Psoas muscle (tissue), 8 donors: ENCODE data around the gene RBP3. TPM values are rescaled to one million over a fixed set of nuclear protein-coding genes. Genes with fewer than 3 reads are reported as not detected.

ENCODE experiments used
- ATAC-seq, 4 donors: fragments of 200-7000 bp; cut with Tn5 transposase; one replicate each; pipeline ENCODE4 v1.9.1; 2020; ENCODE audit warnings: moderate library complexity in 3 of 4, mild to moderate bottlenecking in 2 of 4
- DNase-seq, 2 donors: peaks; one replicate each; pipeline ENCODE4 v3.0.0-alpha.2; 2020
- H3K27ac ChIP-seq: fragments of 200-600 bp; one replicate; pipeline ENCODE4 v1.8.0; 2022
- H3K27me3 ChIP-seq, 3 donors: fragments of 200-600 bp in 1 of 3; one replicate each; pipeline versions ENCODE4 v1.6.1 to v1.8.0; 2013 to 2022; ENCODE audit warnings: low read length in 2 of 3, mild to moderate bottlenecking in 2 of 3, moderate library complexity in 1 of 3; ENCODE audit not compliant: insufficient read depth in 3 of 3
- H3K36me3 ChIP-seq, 2 donors: fragments of 200-600 bp in 1 of 2; one replicate each; pipeline versions ENCODE4 v1.6.1 to v1.8.0; 2013 to 2022; ENCODE audit warnings: low read depth in 1 of 2, mild to moderate bottlenecking in 1 of 2, moderate library complexity in 1 of 2; ENCODE audit not compliant: insufficient read depth in 1 of 2
- H3K4me1 ChIP-seq: fragments of 200-600 bp; one replicate; pipeline ENCODE4 v1.8.0; 2022
- H3K4me3 ChIP-seq: fragments of 200-600 bp; one replicate; pipeline ENCODE4 v1.8.0; 2022; ENCODE audit warnings: mild to moderate bottlenecking
- H3K9me3 ChIP-seq: fragments of 200-600 bp; one replicate; pipeline ENCODE4 v1.8.0; 2022
- WGBS, 3 donors: extraction: QIAGEN DNeasy Blood & Tissue Kit; methylation state at CpG; one replicate each; pipeline versions ENCODE4 v1.1.6 to v1.1.7; 2013; 5-methylcytosine and 5-hydroxymethylcytosine counted together
- intact Hi-C, 2 donors: fragments of 100-400 bp; cut with DNase I; formaldehyde crosslinking; loops; one replicate each; pipeline versions ENCODE4 v1.11.0 to v1.14.2; 2022
- polyA plus RNA-seq, 3 donors: library from polyadenylated mRNA; stranded (reverse); fragments of 200-250 nt; gene quantifications; one replicate each; pipeline ENCODE4 v1.2.3, GENCODE V29; 2013
- total RNA-seq, 4 donors: library from RNA; stranded (reverse); fragmentation: NEBNext Ultra II Directional in 2 of 4; extraction: Animal tissue kit (Norgen Biotek cat#: 25700) in 2 of 4; gene quantifications; one replicate each; pipeline versions ENCODE4 v1.2.1 to v1.2.4, GENCODE V29; 2021 to 2023
- TF ChIP-seq, protein P1 (sequence below): fragments of 200-600 bp; IDR thresholded peaks from one replicate; pipeline ENCODE4 v1.8.0; 2022; ENCODE audit warnings: antibody characterized with exemption
- donor health status: healthy with polysubstance abuse.
- donor health status: DM: no; HTN: no; CAD: no; lungs with moderate emphysema.
- donor health status: Bipolar disorder and iron deficiency.
- donor health status: healthy.
- donor health status: DM: yes; HTN: yes; CAD: no.
- donor health status: DM: no; HTN: no; CAD: no.
- donor health status: DM: no; HTN: no; CAD: no.
- donor health status: DM: yes; HTN: yes; CAD: no.

The RBP3 gene
- total and polyA plus RNA-seq, 7 donors: not detected

DNA sequence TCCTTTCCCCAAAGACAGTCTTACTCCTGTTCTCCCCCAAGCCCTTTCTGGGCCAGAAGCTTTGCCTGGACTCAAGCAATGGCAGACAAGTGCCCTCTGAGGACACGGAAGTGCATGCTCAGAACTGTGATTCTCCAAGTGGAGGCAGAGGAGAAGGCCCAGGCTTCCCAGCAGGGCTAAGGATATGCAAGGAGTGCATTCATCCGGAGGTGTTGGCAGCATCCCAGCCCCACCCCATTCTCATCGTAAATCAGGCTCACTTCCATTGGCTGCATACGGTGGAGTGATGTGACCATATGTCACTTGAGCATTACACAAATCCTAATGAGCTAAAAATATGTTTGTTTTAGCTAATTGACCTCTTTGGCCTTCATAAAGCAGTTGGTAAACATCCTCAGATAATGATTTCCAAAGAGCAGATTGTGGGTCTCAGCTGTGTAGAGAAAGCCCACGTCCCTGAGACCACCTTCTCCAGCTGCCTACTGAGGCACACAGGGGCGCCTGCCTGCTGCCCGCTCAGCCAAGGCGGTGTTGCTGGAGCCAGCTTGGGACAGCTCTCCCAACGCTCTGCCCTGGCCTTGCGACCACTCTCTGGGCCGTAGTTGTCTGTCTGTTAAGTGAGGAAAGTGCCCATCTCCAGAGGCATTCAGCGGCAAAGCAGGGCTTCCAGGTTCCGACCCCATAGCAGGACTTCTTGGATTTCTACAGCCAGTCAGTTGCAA is 1.4 kb upstream of the RBP3 start:
- H3K9me3 ChIP-seq: no peaks in the 10 kb centered on the region
- TF ChIP-seq, protein P1, sequence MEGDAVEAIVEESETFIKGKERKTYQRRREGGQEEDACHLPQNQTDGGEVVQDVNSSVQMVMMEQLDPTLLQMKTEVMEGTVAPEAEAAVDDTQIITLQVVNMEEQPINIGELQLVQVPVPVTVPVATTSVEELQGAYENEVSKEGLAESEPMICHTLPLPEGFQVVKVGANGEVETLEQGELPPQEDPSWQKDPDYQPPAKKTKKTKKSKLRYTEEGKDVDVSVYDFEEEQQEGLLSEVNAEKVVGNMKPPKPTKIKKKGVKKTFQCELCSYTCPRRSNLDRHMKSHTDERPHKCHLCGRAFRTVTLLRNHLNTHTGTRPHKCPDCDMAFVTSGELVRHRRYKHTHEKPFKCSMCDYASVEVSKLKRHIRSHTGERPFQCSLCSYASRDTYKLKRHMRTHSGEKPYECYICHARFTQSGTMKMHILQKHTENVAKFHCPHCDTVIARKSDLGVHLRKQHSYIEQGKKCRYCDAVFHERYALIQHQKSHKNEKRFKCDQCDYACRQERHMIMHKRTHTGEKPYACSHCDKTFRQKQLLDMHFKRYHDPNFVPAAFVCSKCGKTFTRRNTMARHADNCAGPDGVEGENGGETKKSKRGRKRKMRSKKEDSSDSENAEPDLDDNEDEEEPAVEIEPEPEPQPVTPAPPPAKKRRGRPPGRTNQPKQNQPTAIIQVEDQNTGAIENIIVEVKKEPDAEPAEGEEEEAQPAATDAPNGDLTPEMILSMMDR: no peak
- no peaks in the 10 kb centered on the region for H3K4me1 ChIP-seq
- H3K27me3 ChIP-seq: no peaks in the 10 kb centered on the region
- no peak overlapping the region for H3K27ac ChIP-seq
- H3K36me3 ChIP-seq: no peaks in the 10 kb centered on the region
- ATAC-seq (no peak), DNase-seq (peak in 1 of 2 donors; percentile 19)
- H3K4me3 ChIP-seq: no peak overlapping the region
- intact Hi-C loops: no loop called here
- WGBS, 3 donors: 70 to 74% (median 72%) methylated on average over 13 of the region's 13 CpGs

DNA sequence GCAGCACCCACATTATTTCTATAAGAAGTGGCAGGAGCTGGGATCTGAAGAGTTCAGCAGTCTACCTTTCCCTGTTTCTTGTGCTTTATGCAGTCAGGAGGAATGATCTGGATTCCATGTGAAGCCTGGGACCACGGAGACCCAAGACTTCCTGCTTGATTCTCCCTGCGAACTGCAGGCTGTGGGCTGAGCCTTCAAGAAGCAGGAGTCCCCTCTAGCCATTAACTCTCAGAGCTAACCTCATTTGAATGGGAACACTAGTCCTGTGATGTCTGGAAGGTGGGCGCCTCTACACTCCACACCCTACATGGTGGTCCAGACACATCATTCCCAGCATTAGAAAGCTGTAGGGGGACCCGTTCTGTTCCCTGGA is 874 bp upstream of the RBP3 start:
- DNase-seq (peak in 1 of 2 donors; percentile 15), ATAC-seq (no peak)
- intact Hi-C loops: no loop called here
- H3K4me1 ChIP-seq: no peaks in the 10 kb centered on the region
- TF ChIP-seq, protein P1: no peak
- no peak overlapping the region for H3K4me3 ChIP-seq
- no peaks in the 10 kb centered on the region for H3K36me3 ChIP-seq
- H3K27me3 ChIP-seq: no peaks in the 10 kb centered on the region
- no peak overlapping the region for H3K27ac ChIP-seq
- 73 to 80% (median 76%) methylated on average over 4 of the region's 4 CpGs for WGBS, 3 donors
- H3K9me3 ChIP-seq: no peaks in the 10 kb centered on the region

DNA sequence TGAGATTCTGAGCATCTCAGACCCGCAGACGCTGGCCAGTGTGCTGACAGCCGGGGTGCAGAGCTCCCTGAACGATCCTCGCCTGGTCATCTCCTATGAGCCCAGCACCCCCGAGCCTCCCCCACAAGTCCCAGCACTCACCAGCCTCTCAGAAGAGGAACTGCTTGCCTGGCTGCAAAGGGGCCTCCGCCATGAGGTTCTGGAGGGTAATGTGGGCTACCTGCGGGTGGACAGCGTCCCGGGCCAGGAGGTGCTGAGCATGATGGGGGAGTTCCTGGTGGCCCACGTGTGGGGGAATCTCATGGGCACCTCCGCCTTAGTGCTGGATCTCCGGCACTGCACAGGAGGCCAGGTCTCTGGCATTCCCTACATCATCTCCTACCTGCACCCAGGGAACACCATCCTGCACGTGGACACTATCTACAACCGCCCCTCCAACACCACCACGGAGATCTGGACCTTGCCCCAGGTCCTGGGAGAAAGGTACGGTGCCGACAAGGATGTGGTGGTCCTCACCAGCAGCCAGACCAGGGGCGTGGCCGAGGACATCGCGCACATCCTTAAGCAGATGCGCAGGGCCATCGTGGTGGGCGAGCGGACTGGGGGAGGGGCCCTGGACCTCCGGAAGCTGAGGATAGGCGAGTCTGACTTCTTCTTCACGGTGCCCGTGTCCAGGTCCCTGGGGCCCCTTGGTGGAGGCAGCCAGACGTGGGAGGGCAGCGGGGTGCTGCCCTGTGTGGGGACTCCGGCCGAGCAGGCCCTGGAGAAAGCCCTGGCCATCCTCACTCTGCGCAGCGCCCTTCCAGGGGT is 703 bp downstream of the RBP3 start:
- H3K4me1 ChIP-seq: no peaks in the 10 kb centered on the region
- H3K27me3 ChIP-seq: no peaks in the 10 kb centered on the region
- DNase-seq (peak in 1 of 2 donors; percentile 39), ATAC-seq (no peak)
- no peaks in the 10 kb centered on the region for H3K9me3 ChIP-seq
- no peak overlapping the region for H3K4me3 ChIP-seq
- TF ChIP-seq, protein P1: no peak
- WGBS, 3 donors: 90 to 93% (median 92%) methylated on average over 36 of the region's 36 CpGs
- intact Hi-C loops: no loop called here
- no peaks in the 10 kb centered on the region for H3K36me3 ChIP-seq
- no peak overlapping the region for H3K27ac ChIP-seq

DNA sequence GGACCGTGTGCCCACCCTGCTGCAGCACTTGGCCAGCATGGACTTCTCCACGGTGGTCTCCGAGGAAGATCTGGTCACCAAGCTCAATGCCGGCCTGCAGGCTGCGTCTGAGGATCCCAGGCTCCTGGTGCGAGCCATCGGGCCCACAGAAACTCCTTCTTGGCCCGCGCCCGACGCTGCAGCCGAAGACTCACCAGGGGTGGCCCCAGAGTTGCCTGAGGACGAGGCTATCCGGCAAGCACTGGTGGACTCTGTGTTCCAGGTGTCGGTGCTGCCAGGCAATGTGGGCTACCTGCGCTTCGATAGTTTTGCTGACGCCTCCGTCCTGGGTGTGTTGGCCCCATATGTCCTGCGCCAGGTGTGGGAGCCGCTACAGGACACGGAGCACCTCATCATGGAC is 1.4 kb downstream of the RBP3 start:
- intact Hi-C loops: no loop called here
- DNase-seq: peak in 1 of 2 donors; percentile 28
- ATAC-seq: no peak

More for the DNA sequence above, 1.4 kb downstream of the RBP3 start:
- H3K4me3 ChIP-seq: no peak overlapping the region
- no peak overlapping the region for H3K27ac ChIP-seq
- TF ChIP-seq, protein P1: no peak
- H3K4me1 ChIP-seq: no peaks in the 10 kb centered on the region
- no peaks in the 10 kb centered on the region for H3K27me3 ChIP-seq
- H3K9me3 ChIP-seq: no peaks in the 10 kb centered on the region
- H3K36me3 ChIP-seq: no peaks in the 10 kb centered on the region
- WGBS, 3 donors: 94 to 97% (median 97%) methylated on average over 22 of the region's 22 CpGs
